ENCODE results near the gene NOL8. TPM values are rescaled to one million over a fixed set of nuclear protein-coding genes. Genes with fewer than 3 reads are reported as not detected.

The NOL8 gene
- polyA plus RNA-seq, 1 donor (not counting 4 experiments of a cell fraction or from before 2014, with no cell fraction given): 28.9 TPM

DNA sequence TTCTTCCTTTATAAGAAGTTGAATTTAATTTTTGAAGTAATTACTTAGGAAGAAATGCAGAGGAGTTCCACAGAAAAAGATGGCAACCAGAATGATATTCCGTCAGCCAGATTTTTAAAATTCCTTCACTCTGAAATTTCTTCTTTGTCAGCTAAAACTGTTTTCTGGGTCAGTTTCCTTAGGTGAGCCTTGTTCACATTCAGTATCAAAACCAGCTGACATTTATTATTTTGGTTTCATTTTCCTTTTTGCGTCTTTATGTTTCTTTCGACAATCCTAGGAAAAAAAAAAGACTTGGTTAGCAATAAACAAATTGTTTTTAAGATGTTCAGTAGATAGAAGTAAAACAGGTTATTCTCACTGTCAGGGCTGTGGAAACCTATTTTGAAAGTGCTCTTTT is 27.5 kb downstream of the NOL8 start:
- H3K9me3 ChIP-seq (ENCODE audit: control insufficient read depth, low read depth, low read length): no peaks in the 10 kb centered on the region
- no peaks in the 10 kb centered on the region for H3K9me1 ChIP-seq (ENCODE audit: control insufficient read depth, extremely low read depth, insufficient read depth, low read length)
- no peaks in the 10 kb centered on the region for H3K27me3 ChIP-seq (ENCODE audit: control insufficient read depth, extremely low read depth, insufficient read depth, low read length)
- no peak overlapping the region for H3K9ac ChIP-seq (ENCODE audit: control insufficient read depth, extremely low read depth, insufficient read depth, low read length)
- no peak for FAIRE-seq
- H3K79me2 ChIP-seq (ENCODE audit: control insufficient read depth, insufficient read depth, low read length): peaks cover 11% of the 10 kb centered on the region
- H3K4me2 ChIP-seq (ENCODE audit: control insufficient read depth, extremely low read depth, insufficient read depth, low read depth, low read length): no peak overlapping the region
- no peak for DNase-seq (ENCODE audit: low read depth, low spot score)
- no peak overlapping the region for H3K27ac ChIP-seq (ENCODE audit: control insufficient read depth, insufficient read depth, low read length)
- dilution Hi-C loops (cut with MboI; ENCODE audit: extremely low pct_ligation_motif_present, low sequenced_read_pairs): no loop called here
- H4K20me1 ChIP-seq (ENCODE audit: control insufficient read depth, extremely low read depth, insufficient read depth, low read length): no peaks in the 10 kb centered on the region
- peaks cover 11 to 14% of the 10 kb centered on the region in 2 experiments for H3K36me3 ChIP-seq (ENCODE audit: control insufficient read depth in 2 of 2, extremely low read depth in 1 of 2, insufficient read depth in 2 of 2, low read length in 2 of 2)
- no peak overlapping the region for H3K4me3 ChIP-seq (ENCODE audit: control insufficient read depth in 2 of 3, extremely low read depth in 1 of 3, insufficient read depth in 2 of 3, low read depth in 1 of 3, low read length in 3 of 3)
- TF ChIP-seq, protein P1, sequence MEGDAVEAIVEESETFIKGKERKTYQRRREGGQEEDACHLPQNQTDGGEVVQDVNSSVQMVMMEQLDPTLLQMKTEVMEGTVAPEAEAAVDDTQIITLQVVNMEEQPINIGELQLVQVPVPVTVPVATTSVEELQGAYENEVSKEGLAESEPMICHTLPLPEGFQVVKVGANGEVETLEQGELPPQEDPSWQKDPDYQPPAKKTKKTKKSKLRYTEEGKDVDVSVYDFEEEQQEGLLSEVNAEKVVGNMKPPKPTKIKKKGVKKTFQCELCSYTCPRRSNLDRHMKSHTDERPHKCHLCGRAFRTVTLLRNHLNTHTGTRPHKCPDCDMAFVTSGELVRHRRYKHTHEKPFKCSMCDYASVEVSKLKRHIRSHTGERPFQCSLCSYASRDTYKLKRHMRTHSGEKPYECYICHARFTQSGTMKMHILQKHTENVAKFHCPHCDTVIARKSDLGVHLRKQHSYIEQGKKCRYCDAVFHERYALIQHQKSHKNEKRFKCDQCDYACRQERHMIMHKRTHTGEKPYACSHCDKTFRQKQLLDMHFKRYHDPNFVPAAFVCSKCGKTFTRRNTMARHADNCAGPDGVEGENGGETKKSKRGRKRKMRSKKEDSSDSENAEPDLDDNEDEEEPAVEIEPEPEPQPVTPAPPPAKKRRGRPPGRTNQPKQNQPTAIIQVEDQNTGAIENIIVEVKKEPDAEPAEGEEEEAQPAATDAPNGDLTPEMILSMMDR (optimal IDR thresholded peaks at IDR 0.05 in 1 of 3, IDR thresholded peaks at IDR 0.05 in 1 of 3, conservative IDR thresholded peaks at IDR 0.05 in 1 of 3; ENCODE audit: extremely low read depth in 1 of 3, insufficient read depth in 2 of 3, low read length in 3 of 3): no peak
- no peak for TF ChIP-seq EZH2 (IDR thresholded peaks at IDR 0.05; ENCODE audit: low read length)
- no peak overlapping the region for H2AFZ ChIP-seq (ENCODE audit: control insufficient read depth, low read length)
- H3K4me1 ChIP-seq (ENCODE audit: control insufficient read depth, extremely low read depth, insufficient read depth, low read length): peaks cover 23% of the 10 kb centered on the region

GRCh38 chr9:92295827-92296258 is 29.3 kb downstream of the NOL8 start:
- Histone ChIP-seq H3K79me2 (ENCODE audit: control insufficient read depth, insufficient read depth, low read length) (peaks cover 29% of the 10 kb centered on the region), H4K20me1 (ENCODE audit: control insufficient read depth, extremely low read depth, insufficient read depth, low read length) (peaks cover 9% of the 10 kb centered on the region), H3K36me3 (ENCODE audit: control insufficient read depth in 2 of 2, extremely low read depth in 1 of 2, insufficient read depth in 2 of 2, low read length in 2 of 2) (peaks cover 11 to 12% of the 10 kb centered on the region in 2 experiments), H2AFZ (ENCODE audit: control insufficient read depth, low read length) (peak overlapping the region; percentile 24), H3K9ac (ENCODE audit: control insufficient read depth, extremely low read depth, insufficient read depth, low read length) (peak overlapping the region; percentile 50), H3K9me1 (ENCODE audit: control insufficient read depth, extremely low read depth, insufficient read depth, low read length) (no peaks in the 10 kb centered on the region), H3K27ac (ENCODE audit: control insufficient read depth, insufficient read depth, low read length) (peak overlapping the region; percentile 93), H3K4me1 (ENCODE audit: control insufficient read depth, extremely low read depth, insufficient read depth, low read length) (peaks cover 40% of the 10 kb centered on the region), H3K4me3 (ENCODE audit: control insufficient read depth in 2 of 3, extremely low read depth in 1 of 3, insufficient read depth in 2 of 3, low read depth in 1 of 3, low read length in 3 of 3) (no peak overlapping the region), H3K4me2 (ENCODE audit: control insufficient read depth, extremely low read depth, insufficient read depth, low read depth, low read length) (peak overlapping the region; percentile 83), H3K27me3 (ENCODE audit: control insufficient read depth, extremely low read depth, insufficient read depth, low read length) (no peaks in the 10 kb centered on the region), H3K9me3 (ENCODE audit: control insufficient read depth, low read depth, low read length) (no peaks in the 10 kb centered on the region)
- TF ChIP-seq, protein P1 (optimal IDR thresholded peaks at IDR 0.05 in 1 of 3, IDR thresholded peaks at IDR 0.05 in 1 of 3, conservative IDR thresholded peaks at IDR 0.05 in 1 of 3; ENCODE audit: extremely low read depth in 1 of 3, insufficient read depth in 2 of 3, low read length in 3 of 3): no peak
- TF ChIP-seq EZH2 (IDR thresholded peaks at IDR 0.05; ENCODE audit: low read length): no peak
- DNase-seq (ENCODE audit: low read depth, low spot score) (peak; percentile 50), FAIRE-seq (no peak)
- dilution Hi-C loops (cut with MboI; ENCODE audit: extremely low pct_ligation_motif_present, low sequenced_read_pairs): no loop called here
